H9 (cell line): Measurements from ENCODE around the gene OR4D2. TPM values are rescaled to one million over a fixed set of nuclear protein-coding genes. Genes with fewer than 3 reads are reported as not detected.

Source experiments
- DNase-seq: peaks from one replicate; pipeline ENCODE4 v3.0.0-alpha.2; 2017
- H2AFZ ChIP-seq: one replicate; pipeline ENCODE4 v1.6.1; 2013; ENCODE audit warnings: mild to moderate bottlenecking, low read length, control low read depth, moderate library complexity
- H2AK5ac ChIP-seq: 2 replicates; pipeline ENCODE4 v1.6.1; 2013; ENCODE audit warnings: low read length, control low read depth, mixed read lengths; ENCODE audit not compliant: insufficient read length
- H2BK120ac ChIP-seq: one replicate; pipeline ENCODE4 v1.6.1; 2013; ENCODE audit warnings: low read depth, mild to moderate bottlenecking, low read length, control low read depth, inconsistent platforms; ENCODE audit not compliant: poor library complexity, severe bottlenecking
- H2BK12ac ChIP-seq: 2 replicates; pipeline ENCODE4 v1.6.1; 2013; ENCODE audit warnings: low read length, control low read depth, mixed read lengths, low read depth; ENCODE audit not compliant: insufficient read length
- H2BK15ac ChIP-seq: 2 replicates; pipeline ENCODE4 v1.6.1; 2013; ENCODE audit warnings: low read depth, low read length, control low read depth
- H2BK20ac ChIP-seq: one replicate; pipeline ENCODE4 v1.6.1; 2013; ENCODE audit warnings: low read depth, mild to moderate bottlenecking, low read length, control low read depth, inconsistent platforms; ENCODE audit not compliant: poor library complexity, severe bottlenecking
- H2BK5ac ChIP-seq: 2 replicates; pipeline ENCODE4 v1.6.1; 2013; ENCODE audit warnings: low read length, control low read depth, mixed read lengths; ENCODE audit not compliant: insufficient read length
- H3K14ac ChIP-seq: 2 replicates; pipeline ENCODE4 v1.6.1; 2013; ENCODE audit warnings: low read length, control low read depth; ENCODE audit not compliant: insufficient read depth
- H3K18ac ChIP-seq: 2 replicates; pipeline ENCODE4 v1.6.1; 2013; ENCODE audit warnings: low read depth, mild to moderate bottlenecking, mixed read lengths, low read length, control low read depth; ENCODE audit not compliant: insufficient read length
- H3K23ac ChIP-seq: 2 replicates; pipeline ENCODE4 v1.6.1; 2013; ENCODE audit warnings: low read length, control low read depth, mixed read lengths, low read depth; ENCODE audit not compliant: insufficient read length
- H3K23me2 ChIP-seq: 2 replicates; pipeline ENCODE4 v1.6.1; 2013; ENCODE audit warnings: low read depth, mild to moderate bottlenecking, mixed read lengths, low read length, control low read depth; ENCODE audit not compliant: insufficient read length, poor library complexity, severe bottlenecking
- H3K27ac ChIP-seq: 2 replicates; pipeline ENCODE4 v1.5.1; 2013; ENCODE audit warnings: low read length, control low read depth, mixed read lengths, low read depth; ENCODE audit not compliant: insufficient read length
- H3K27me3 ChIP-seq: 2 replicates; pipeline ENCODE4 v1.6.1; 2013; ENCODE audit warnings: low read length, control low read depth, inconsistent platforms; ENCODE audit not compliant: insufficient read depth
- H3K4ac ChIP-seq: 2 replicates; pipeline ENCODE4 v1.6.1; 2013; ENCODE audit warnings: low read depth, mild to moderate bottlenecking, control low read depth, inconsistent platforms, low read length, moderate library complexity
- H3K4me1 ChIP-seq: 2 replicates; pipeline ENCODE4 v1.6.1; 2013; ENCODE audit warnings: low read length, control low read depth, inconsistent platforms; ENCODE audit not compliant: insufficient read depth
- H3K4me2 ChIP-seq: 2 replicates; pipeline ENCODE4 v1.6.1; 2013; ENCODE audit warnings: low read length, control low read depth, mixed read lengths; ENCODE audit not compliant: insufficient read length, insufficient read depth
- H3K56ac ChIP-seq: 2 replicates; pipeline ENCODE4 v1.6.1; 2013; ENCODE audit warnings: low read depth, mild to moderate bottlenecking, mixed read lengths, low read length, control low read depth; ENCODE audit not compliant: insufficient read length
- H3K79me1 ChIP-seq: 2 replicates; pipeline ENCODE4 v1.6.1; 2013; ENCODE audit warnings: low read depth, mild to moderate bottlenecking, moderate library complexity, low read length, control low read depth, inconsistent platforms; ENCODE audit not compliant: insufficient read depth, poor library complexity, severe bottlenecking
- H3K79me2 ChIP-seq: 2 replicates; pipeline ENCODE4 v1.6.1; 2013; ENCODE audit warnings: low read length, control low read depth, inconsistent platforms; ENCODE audit not compliant: insufficient read depth
- H3K9ac ChIP-seq: 2 replicates; pipeline ENCODE4 v1.6.1; 2013; ENCODE audit warnings: low read length, control low read depth, mixed read lengths; ENCODE audit not compliant: insufficient read length; ENCODE audit errors: extremely low read depth
- H3K9me3 ChIP-seq: one replicate; pipeline ENCODE4 v1.6.1; 2013; ENCODE audit warnings: low read depth, low read length, inconsistent platforms; ENCODE audit not compliant: control insufficient read depth
- H3T11ph ChIP-seq: one replicate; pipeline ENCODE4 v1.6.1; 2013; ENCODE audit warnings: mild to moderate bottlenecking, low read length, control low read depth, inconsistent platforms
- H4K20me1 ChIP-seq: one replicate; pipeline ENCODE4 v1.6.1; 2013; ENCODE audit not compliant: control insufficient read depth, insufficient read length, insufficient read depth
- H4K5ac ChIP-seq: 2 replicates; pipeline ENCODE4 v1.6.1; 2013; ENCODE audit warnings: low read depth, mild to moderate bottlenecking, mixed read lengths, low read length, control low read depth; ENCODE audit not compliant: insufficient read length
- H4K8ac ChIP-seq: replicated peaks from 2 replicates; pipeline ENCODE4 v1.6.1; 2013; ENCODE audit warnings: low read length, control low read depth, mixed read lengths, low read depth; ENCODE audit not compliant: insufficient read length
- H4K91ac ChIP-seq: 2 replicates; pipeline ENCODE4 v1.6.1; 2013; ENCODE audit warnings: low read depth, mild to moderate bottlenecking, moderate library complexity, mixed read lengths, low read length, control low read depth; ENCODE audit not compliant: insufficient read length
- H3K27ac Mint-ChIP-seq, 3 experiments: 2 replicates in 2 of 3; 3 replicates in 1 of 3; pipeline ENCODE4 v1.8.0; 2020 to 2021; ENCODE audit warnings: mixed read lengths in 3 of 3, mild to moderate bottlenecking in 1 of 3, moderate library complexity in 1 of 3
- H3K27me3 Mint-ChIP-seq: 2 replicates; pipeline ENCODE4 v1.8.0; 2021; ENCODE audit warnings: low read depth, mild to moderate bottlenecking, moderate library complexity, mixed read lengths
- H3K36me3 Mint-ChIP-seq, 3 experiments: 2 replicates in 2 of 3; 3 replicates in 1 of 3; pipeline ENCODE4 v1.8.0; 2020 to 2021; ENCODE audit warnings: low read depth in 3 of 3, mixed read lengths in 3 of 3; ENCODE audit not compliant: insufficient read depth in 1 of 3
- H3K4me1 Mint-ChIP-seq, 2 experiments: 2 replicates each; pipeline ENCODE4 v1.8.0; 2020; ENCODE audit warnings: mixed read lengths in 2 of 2
- H3K4me3 Mint-ChIP-seq, 2 experiments: 2 replicates in 1 of 2; 3 replicates in 1 of 2; pipeline ENCODE4 v1.8.0; 2020 to 2021; ENCODE audit warnings: mild to moderate bottlenecking in 2 of 2, mixed read lengths in 2 of 2, moderate library complexity in 1 of 2
- H3K9me3 Mint-ChIP-seq, 2 experiments: 2 replicates in 1 of 2; 3 replicates in 1 of 2; pipeline ENCODE4 v1.8.0; 2020; ENCODE audit warnings: mild to moderate bottlenecking in 2 of 2, mixed read lengths in 2 of 2, moderate library complexity in 1 of 2
- CTCF ChIP-seq: fragments of 200-600 bp; sonication (generic); conservative IDR thresholded peaks from 3 replicates; pipeline ENCODE4 v1.8.0; 2021; ENCODE audit warnings: antibody characterized with exemption, mild to moderate bottlenecking
- WGBS: extraction: QIAGEN DNeasy Blood & Tissue Kit; methylation state at CpG from one replicate; pipeline ENCODE4 v1.1.7; 2013; ENCODE audit warnings: missing lambda C conversion rate, low lambda C conversion rate, mixed read lengths; ENCODE audit not compliant: insufficient read length; ENCODE audit errors: extremely low coverage; 5-methylcytosine and 5-hydroxymethylcytosine counted together
- total RNA-seq: library from RNA; stranded (reverse); gene quantifications from 2 replicates; pipeline ENCODE4 v1.2.1, GENCODE V29; 2021

The OR4D2 gene
- total RNA-seq, 1 experiment from 2014 or later, result not detected

GRCh38 chr17:58147930-58148434 is 18.8 kb upstream of the OR4D2 start, which contains the start of gene OR4D1:
Gene OR4D1, plus strand, starts transcription at chr17:58148384. Its CDS starts 6,770 bp downstream, at chr17:58155154.
- peaks cover 2 to 15% (median 5%) of the 10 kb centered on the region in 3 experiments; a peak in 5 of 7 replicates for H3K36me3 Mint-ChIP-seq
- Histone ChIP-seq H2BK20ac (no peak within 1 kb of the TSS), H3K18ac (no peak within 1 kb of the TSS), H3T11ph (no peak within 1 kb of the TSS), H3K27me3 (no peaks in the 10 kb centered on the region), H3K23me2 (no peaks in the 10 kb centered on the region), H2BK12ac (no peak within 1 kb of the TSS), H2AK5ac (no peak within 1 kb of the TSS), H4K91ac (no peak within 1 kb of the TSS), H3K4me1 (peaks cover 3% of the 10 kb centered on the region; the same call in 1 of the 2 replicates), H2BK15ac (no peak within 1 kb of the TSS), H3K27ac (no peak within 1 kb of the TSS), H2BK120ac (no peak within 1 kb of the TSS), H3K23ac (no peak within 1 kb of the TSS), H4K20me1 (no peaks in the 10 kb centered on the region), H3K79me2 (no peaks in the 10 kb centered on the region), H3K9ac (no peak within 1 kb of the TSS), H2BK5ac (no peak within 1 kb of the TSS), H4K5ac (no peak within 1 kb of the TSS), H3K14ac (no peak within 1 kb of the TSS), H2AFZ (no peak within 1 kb of the TSS), H3K4me2 (no peak within 1 kb of the TSS), H3K4ac (no peak within 1 kb of the TSS), H3K9me3 (no peaks in the 10 kb centered on the region), H4K8ac (no peak within 1 kb of the TSS), H3K56ac (no peak within 1 kb of the TSS), H3K79me1 (no peaks in the 10 kb centered on the region)
- DNase-seq, result no peak
- H3K9me3 Mint-ChIP-seq, result peaks cover 16 to 19% of the 10 kb centered on the region in 2 experiments
- WGBS, result no CpG with 5 or more reads among the region's 1 CpG
- no peak within 1 kb of the TSS for H3K4me3 Mint-ChIP-seq
- TF ChIP-seq CTCF, result no peak
- H3K27ac Mint-ChIP-seq, result no peak within 1 kb of the TSS
- peaks cover 3 to 7% of the 10 kb centered on the region in 2 experiments for H3K4me1 Mint-ChIP-seq
- H3K27me3 Mint-ChIP-seq, result peaks cover 60% of the 10 kb centered on the region
